Lung (tissue), 16 donors: ENCODE measurements around the gene NSD2. TPM values are rescaled to one million over a fixed set of nuclear protein-coding genes. Genes with fewer than 3 reads are reported as not detected.
A peak's percentile ranks its signal among the peaks of the same experiment; 100 is the strongest.

ENCODE experiments used
- ATAC-seq: fragments of 200-7000 bp; cut with Tn5 transposase; one replicate; pipeline ENCODE4 v1.9.1; 2020; ENCODE audit warnings: moderate number of reproducible peaks; ENCODE audit not compliant: insufficient read depth, low FRiP score
- DNase-seq, 3 donors: peaks; one replicate each; pipeline ENCODE4 v3.0.0-alpha.2; 2013 to 2017
- H3K27ac ChIP-seq, 2 donors: one replicate each; pipeline ENCODE4 v1.5.1; 2013; ENCODE audit warnings: mild to moderate bottlenecking in 2 of 2, moderate library complexity in 2 of 2, control low read depth in 1 of 2, inconsistent platforms in 1 of 2, low read depth in 1 of 2, low read length in 1 of 2
- H3K27me3 ChIP-seq, 3 donors: one replicate each; pipeline ENCODE4 v1.5.1; 2013; ENCODE audit warnings: low read length in 2 of 3; ENCODE audit not compliant: control insufficient read depth in 3 of 3, insufficient read depth in 3 of 3
- H3K36me3 ChIP-seq, 4 donors: one replicate each; pipeline ENCODE4 v1.5.1; 2013; ENCODE audit warnings: low read length in 4 of 4, mild to moderate bottlenecking in 1 of 4, moderate library complexity in 1 of 4; ENCODE audit not compliant: control insufficient read depth in 4 of 4, insufficient read depth in 4 of 4
- H3K4me1 ChIP-seq, 5 donors: one replicate each; pipeline ENCODE4 v1.5.1; 2013; ENCODE audit warnings: low read length in 5 of 5, mild to moderate bottlenecking in 2 of 5, moderate library complexity in 1 of 5; ENCODE audit not compliant: control insufficient read depth in 5 of 5, insufficient read depth in 5 of 5
- H3K4me3 ChIP-seq: one replicate; pipeline ENCODE4 v1.5.1; 2013; ENCODE audit warnings: mild to moderate bottlenecking, control low read depth, moderate library complexity
- H3K9ac ChIP-seq, 2 donors: one replicate each; pipeline ENCODE4 v1.5.1; 2013; ENCODE audit warnings: low read length in 2 of 2, control low read depth in 1 of 2; ENCODE audit not compliant: insufficient read depth in 1 of 2
- H3K9me3 ChIP-seq, 4 donors: one replicate each; pipeline ENCODE4 v1.5.1; 2013; ENCODE audit warnings: low read length in 3 of 4, mild to moderate bottlenecking in 1 of 4, moderate library complexity in 1 of 4; ENCODE audit not compliant: control insufficient read depth in 4 of 4, insufficient read depth in 3 of 4
- WGBS, 2 donors: extraction: QIAGEN DNeasy Blood & Tissue Kit; methylation state at CpG; one replicate each; pipeline ENCODE4 v1.1.7; 2013; 5-methylcytosine and 5-hydroxymethylcytosine counted together
- long read RNA-seq, 5 donors: transcript quantifications; one replicate each; lab custom pipeline, GENCODE V29; 2026
- polyA plus RNA-seq, 2 donors: library from polyadenylated mRNA; stranded (reverse); fragments of 200-250 nt; gene quantifications; one replicate each; pipeline ENCODE4 v1.2.1, GENCODE V29; 2013
- total RNA-seq, 2 donors: library from RNA; depleted of rRNA in 1 of 2; stranded (reverse); fragments of >200 nt in 1 of 2; gene quantifications; one replicate each; pipeline ENCODE4 v1.2.1, GENCODE V29; 2014 to 2021
- TF ChIP-seq, protein P1 (sequence below): IDR thresholded peaks from 2 replicates; pipeline ENCODE4 v1.5.1; 2012; ENCODE audit warnings: mild to moderate bottlenecking; ENCODE audit errors: control extremely low read depth, extremely low read depth
- donor health status: control.
- donor health status: control.
- donor health status: Bipolar disorder and iron deficiency.
- donor health status: healthy.
- donor health status: DM: yes; HTN: yes; CAD: no.

The NSD2 gene
- total RNA-seq (10 to 100 TPM; 41.7 to 66.2 TPM), polyA plus RNA-seq (10 to 100 TPM; 12.7 to 14.8 TPM)
- long read RNA-seq, donor 1, full-length matches to known transcripts: 5 of 5 reads
- long read RNA-seq, donor 1, partial matches to known transcripts: 0 of 5 reads
- long read RNA-seq, donor 1, other reads (novel, unspliced or antisense): 0 of 5 reads
- long read RNA-seq, donor 2: 0 reads
- long read RNA-seq, donor 3, partial matches to known transcripts: 0 of 2 reads
- long read RNA-seq, donor 3, other reads (novel, unspliced or antisense): 0 of 2 reads
- long read RNA-seq, donor 4, partial matches to known transcripts: 5 of 6 reads
- long read RNA-seq, donor 4, other reads (novel, unspliced or antisense): 0 of 6 reads
- long read RNA-seq, donor 5, full-length matches to known transcripts: 6 of 13 reads
- long read RNA-seq, donor 5, partial matches to known transcripts: 7 of 13 reads
- long read RNA-seq, donor 5, other reads (novel, unspliced or antisense): 0 of 13 reads

GRCh38 chr4:1870578-1871443 is at the start of gene NSD2:
TSS of gene NSD2 (plus strand) at chr4:1871393. CDS start at chr4:1900655, 29,262 bp downstream.
- ATAC-seq (peak; percentile 85), DNase-seq (peak; percentile 90 to 96 (median 93))
- no peaks in the 10 kb centered on the region for H3K9me3 ChIP-seq
- H3K27me3 ChIP-seq: no peaks in the 10 kb centered on the region
- H3K9ac ChIP-seq: peak within 1 kb of the TSS; percentile 25 to 81
- 0 to 1% methylated on average over 94 to 155 of the region's 155 CpGs for WGBS, 2 donors
- peak within 1 kb of the TSS; percentile 88 for H3K4me3 ChIP-seq
- TF ChIP-seq, protein P1, sequence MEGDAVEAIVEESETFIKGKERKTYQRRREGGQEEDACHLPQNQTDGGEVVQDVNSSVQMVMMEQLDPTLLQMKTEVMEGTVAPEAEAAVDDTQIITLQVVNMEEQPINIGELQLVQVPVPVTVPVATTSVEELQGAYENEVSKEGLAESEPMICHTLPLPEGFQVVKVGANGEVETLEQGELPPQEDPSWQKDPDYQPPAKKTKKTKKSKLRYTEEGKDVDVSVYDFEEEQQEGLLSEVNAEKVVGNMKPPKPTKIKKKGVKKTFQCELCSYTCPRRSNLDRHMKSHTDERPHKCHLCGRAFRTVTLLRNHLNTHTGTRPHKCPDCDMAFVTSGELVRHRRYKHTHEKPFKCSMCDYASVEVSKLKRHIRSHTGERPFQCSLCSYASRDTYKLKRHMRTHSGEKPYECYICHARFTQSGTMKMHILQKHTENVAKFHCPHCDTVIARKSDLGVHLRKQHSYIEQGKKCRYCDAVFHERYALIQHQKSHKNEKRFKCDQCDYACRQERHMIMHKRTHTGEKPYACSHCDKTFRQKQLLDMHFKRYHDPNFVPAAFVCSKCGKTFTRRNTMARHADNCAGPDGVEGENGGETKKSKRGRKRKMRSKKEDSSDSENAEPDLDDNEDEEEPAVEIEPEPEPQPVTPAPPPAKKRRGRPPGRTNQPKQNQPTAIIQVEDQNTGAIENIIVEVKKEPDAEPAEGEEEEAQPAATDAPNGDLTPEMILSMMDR: no peak
- H3K36me3 ChIP-seq: no peaks in the 10 kb centered on the region
- peaks cover 1 to 32% (median 10%) of the 10 kb centered on the region in 5 donors for H3K4me1 ChIP-seq
- peak within 1 kb of the TSS; percentile 92 to 100 for H3K27ac ChIP-seq

DNA sequence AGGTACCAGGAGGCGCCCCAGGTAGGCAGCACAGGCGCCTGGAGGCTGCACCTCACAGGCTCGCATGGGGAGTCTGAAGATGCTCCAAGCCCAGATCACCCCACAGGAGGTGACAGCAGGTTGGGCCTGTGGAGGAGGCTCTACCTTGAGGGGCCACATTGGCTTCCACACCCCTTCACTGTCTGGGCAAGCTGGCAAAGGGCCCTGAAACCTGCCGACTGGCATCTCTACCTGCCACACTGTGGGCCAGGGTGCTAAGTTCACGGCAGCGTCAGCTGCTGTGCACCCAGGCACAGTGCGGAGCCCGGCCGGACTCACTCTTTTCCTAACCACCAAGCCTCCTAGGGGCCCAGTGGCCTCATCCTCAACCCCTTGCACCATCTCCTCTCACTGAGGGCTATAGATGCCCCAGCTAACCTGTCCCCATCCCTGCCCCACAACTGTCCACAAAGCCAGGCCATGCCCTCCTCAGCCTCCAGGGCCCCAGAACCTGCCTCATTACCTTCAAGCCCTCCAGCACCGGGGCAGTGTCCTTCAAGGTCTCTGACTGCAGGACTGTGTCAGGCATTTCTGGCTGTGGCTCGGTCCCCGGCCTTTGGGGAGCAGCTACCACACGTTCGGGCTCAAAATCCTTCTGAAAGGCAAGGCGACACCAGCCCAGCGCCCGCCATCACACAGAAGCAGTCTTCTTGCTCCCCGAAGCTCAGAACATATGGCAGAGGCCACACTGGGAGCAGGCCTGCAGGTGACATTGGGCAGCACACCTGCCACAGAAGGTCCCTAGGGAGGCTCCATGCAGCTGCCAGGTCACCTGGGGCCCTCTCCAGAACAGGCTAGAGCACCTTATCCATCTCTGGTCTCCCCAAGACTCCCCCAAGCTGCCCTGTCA is 49.3 kb upstream of the NSD2 start:
- Histone ChIP-seq H3K36me3 (peaks cover 14 to 62% (median 24%) of the 10 kb centered on the region in 4 donors), H3K4me3 (no peak overlapping the region), H3K27me3 (no peaks in the 10 kb centered on the region), H3K27ac (no peak overlapping the region), H3K4me1 (peaks cover 0 to 8% (median 0%) of the 10 kb centered on the region in 5 donors), H3K9me3 (peaks cover 0 to 2% (median 0%) of the 10 kb centered on the region in 4 donors), H3K9ac (no peak overlapping the region)
- no peak for DNase-seq
- TF ChIP-seq, protein P1: no peak
- ATAC-seq: no peak
- WGBS, 2 donors: 96 to 98% methylated on average over 18 of the region's 18 CpGs

- DNase-seq (no peak), ATAC-seq (no peak)
- TF ChIP-seq, protein P1: no peak
- Histone ChIP-seq H3K4me1 (peaks cover 0 to 8% (median 0%) of the 10 kb centered on the region in 5 donors), H3K27me3 (no peaks in the 10 kb centered on the region), H3K4me3 (no peak overlapping the region), H3K9ac (no peak overlapping the region), H3K27ac (no peak overlapping the region), H3K9me3 (peaks cover 0 to 2% (median 0%) of the 10 kb centered on the region in 4 donors), H3K36me3 (peaks cover 13 to 62% (median 23%) of the 10 kb centered on the region in 4 donors)
- WGBS, 2 donors: 95 to 96% methylated on average over 37 of the region's 37 CpGs
These were observed 48.3 kb upstream of the NSD2 start for GRCh38 chr4:1822568-1823544.
